Measurements from ENCODE around the gene ZNRF3.
A peak's percentile ranks its signal among the peaks of the same experiment; 100 is the strongest.
"Not testable (repeated sequence)": the region's sequence is repeated elsewhere in the genome, so short reads cannot be mapped to it uniquely, and the experiment has no call there.

The ZNRF3 gene

DNA sequence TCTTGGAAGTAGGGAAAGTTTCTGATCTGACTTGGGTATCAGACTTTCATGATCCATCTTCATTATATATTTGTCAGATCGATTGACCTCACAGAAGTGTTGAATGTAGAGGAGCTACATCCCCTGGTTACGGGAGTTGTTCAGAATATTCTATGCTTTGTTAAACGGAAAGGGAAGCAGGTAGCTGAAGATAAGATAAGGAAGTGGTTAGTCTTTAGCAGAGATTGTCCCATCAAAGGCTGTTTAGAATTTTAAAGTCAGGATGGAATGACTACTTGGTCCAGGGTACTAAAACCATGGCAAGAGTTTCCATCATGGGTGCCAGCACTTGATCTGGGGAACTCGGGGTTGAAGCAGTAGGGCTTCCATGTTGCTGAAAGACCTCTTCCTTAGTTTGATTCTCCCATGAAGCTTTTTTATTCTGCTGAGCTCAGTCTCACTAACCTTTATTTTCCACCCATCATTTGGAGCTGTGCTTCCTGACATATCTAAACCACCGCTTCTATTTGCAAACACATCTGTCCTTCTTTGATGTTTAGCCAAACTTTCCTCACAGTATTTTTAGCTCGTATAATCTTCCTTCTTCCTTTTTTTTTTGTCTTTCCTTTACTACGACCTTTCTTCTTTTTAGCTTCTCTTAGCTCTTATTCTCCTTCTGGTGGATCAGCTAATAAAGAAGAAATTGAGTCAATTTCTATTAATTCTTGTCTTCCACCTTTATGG lies 182.3 kb downstream of the ZNRF3 start:
- no peak for DNase-seq (ENCODE audit: low read depth in 3 of 3)

GRCh38 chr22:29069463-29069862 lies 186.1 kb downstream of the ZNRF3 start:
- no peak for DNase-seq (ENCODE audit: low read depth in 3 of 3)

DNA sequence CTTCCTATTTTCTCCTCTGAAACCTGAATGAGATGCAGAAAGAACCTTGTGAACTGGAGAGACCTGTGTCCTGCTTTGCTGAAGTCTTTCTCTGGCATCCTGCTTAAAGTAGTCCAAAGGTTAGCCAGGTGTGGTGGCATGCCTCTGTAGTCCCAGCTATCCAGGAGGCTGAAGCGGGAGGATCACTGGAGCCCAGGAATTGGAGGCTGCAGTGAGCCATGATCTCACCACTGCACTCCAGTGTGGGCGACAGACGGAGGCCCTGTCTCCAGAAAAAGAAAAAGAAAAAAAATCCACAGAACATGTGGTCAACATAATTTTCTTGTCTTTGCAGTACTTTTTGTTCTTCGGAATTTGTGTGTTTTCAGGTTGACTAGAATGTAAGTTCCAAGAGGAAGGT lies 187.1 kb downstream of the ZNRF3 start:
- no peak for DNase-seq (ENCODE audit: low read depth in 3 of 3)

DNA sequence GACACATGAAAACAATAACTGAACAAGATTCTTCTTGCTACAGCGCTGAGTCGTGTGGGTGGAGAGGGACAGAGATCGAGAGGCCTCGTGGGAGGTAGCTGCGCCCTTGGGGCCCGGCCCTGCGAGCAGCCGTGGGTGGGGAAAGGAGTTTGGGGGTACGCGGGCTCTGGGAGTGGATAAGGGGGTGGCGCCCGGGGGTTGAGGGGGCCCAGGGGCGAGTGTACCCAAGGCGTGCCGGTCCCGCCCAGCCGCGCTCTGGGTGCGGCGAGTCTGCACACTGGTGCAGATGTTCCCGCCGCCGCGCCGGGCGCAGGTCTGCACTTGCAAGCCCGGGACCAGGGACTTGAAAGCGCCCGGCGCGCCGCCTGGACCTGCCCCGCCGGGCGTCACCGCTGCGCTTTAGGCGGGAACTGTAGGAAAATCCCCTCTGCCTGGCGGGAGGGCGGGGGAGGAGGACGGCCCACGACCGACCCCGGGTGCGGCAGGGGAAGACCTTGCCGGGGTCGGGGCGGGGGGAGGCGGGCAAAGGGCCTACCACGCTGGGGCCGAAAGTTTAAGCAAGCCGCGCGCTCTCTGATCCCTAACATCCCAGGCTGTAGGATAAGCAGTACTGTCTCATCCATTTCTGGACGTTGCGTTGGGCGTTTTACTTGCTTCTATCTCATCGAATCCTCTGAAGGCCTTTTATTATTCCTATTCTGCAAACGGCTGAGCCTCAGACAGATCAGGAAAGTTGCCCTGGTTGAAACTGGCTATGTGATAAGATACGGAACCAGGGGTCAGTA lies 188.1 kb downstream of the ZNRF3 start:
- DNase-seq (ENCODE audit: low read depth in 3 of 3), result no peak

GRCh38 chr22:29072193-29072978 lies 189.0 kb downstream of the ZNRF3 start:
- peak; percentile 68 to 90 (median 69) for DNase-seq (ENCODE audit: low read depth in 3 of 3)

DNA sequence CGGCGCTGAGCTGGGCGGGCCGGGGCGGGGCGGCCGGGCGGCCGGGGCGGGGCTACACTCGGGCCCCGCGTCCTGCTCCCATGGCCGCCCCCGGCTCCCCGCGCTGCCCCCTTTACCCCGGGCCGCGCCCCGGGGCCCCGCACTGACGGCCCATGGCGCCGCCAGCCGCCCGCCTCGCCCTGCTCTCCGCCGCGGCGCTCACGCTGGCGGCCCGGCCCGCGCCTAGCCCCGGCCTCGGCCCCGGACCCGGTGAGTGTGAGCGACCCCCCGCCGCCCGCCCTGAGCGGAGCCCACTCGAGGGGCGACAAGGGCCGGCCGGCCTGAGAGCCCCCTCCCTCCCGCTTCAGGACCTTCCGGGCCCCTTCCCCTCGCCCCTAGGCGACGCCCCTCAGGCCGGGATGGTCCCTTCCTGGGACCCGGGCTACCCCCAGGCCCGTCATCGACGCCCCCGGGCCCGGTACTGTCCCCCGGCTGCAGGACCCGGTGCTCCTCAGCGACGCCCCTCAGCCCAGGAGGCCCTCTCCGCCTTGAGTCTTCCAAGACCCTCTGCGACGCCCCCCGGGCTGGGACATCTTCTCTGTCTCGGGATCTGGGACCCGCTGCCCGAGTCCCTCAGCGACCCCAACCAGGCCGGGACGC lies 189.7 kb downstream of the ZNRF3 start, which contains the start of gene KREMEN1:
TSS of gene KREMEN1 (plus strand) at position 57 of the 639 bp plus-strand sequence. CDS start at position 153, 96 bp downstream.
- no peak for DNase-seq (ENCODE audit: low read depth in 3 of 3)

DNA sequence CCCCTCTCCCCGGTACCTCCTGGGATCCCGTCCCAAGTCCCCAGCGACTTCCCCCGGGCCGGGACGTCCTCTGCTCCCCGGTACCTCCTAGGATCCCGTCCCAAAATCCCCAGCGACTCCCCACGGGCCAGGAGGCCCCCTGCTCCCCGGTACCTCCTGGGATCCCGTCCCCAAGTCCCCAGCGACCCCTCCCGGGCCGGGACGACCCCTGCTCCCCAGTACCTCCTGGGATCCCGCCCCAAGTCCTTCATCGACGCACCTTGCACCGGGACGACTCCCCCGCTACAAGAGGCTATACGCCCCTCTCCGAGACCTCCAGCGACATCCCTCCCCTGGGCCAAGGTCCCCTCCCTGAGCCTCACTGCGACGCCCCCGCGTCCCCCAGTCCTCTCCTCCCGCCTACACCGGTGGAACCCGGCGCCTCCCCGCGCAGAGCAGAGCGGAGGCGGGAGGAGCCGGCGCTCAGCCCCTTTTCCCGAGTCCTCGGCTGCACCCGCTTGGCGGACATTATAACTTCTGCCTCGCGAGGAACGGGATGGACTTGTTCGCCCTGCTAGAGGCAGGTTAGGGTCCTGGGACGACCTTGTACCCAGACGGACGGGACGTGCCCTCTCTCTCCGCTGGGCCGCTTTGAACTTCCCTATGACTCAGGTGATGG lies 190.4 kb downstream of the ZNRF3 start:
- no peak for DNase-seq (ENCODE audit: low read depth in 3 of 3)

DNA sequence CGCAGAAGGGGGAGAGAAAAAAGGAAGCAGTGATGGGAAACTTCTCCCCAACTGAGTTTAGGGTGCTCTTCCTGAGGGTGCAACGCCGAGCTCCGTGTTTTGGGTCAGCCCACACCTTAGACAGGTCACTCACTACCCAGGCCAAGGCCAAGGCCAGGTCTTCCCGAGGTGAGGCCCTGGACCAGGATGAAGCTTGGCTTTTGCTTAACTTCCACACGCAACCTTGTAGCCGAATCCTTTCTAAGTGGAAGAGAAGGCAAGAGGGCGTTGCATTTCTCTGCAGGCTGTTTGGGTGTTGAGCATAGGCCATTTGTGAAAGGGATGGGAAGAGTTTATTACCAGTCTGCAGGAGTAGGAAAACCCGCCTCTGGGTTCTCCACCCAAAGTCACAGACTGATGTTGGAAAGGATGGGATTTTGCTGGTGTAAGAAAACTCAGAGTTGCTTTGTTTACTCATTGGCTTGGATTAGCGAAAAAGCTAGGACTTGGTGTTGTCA lies 191.0 kb downstream of the ZNRF3 start:
- DNase-seq (ENCODE audit: low read depth in 3 of 3), result no peak

GRCh38 chr22:29078036-29078868 lies 194.9 kb downstream of the ZNRF3 start:
- DNase-seq (ENCODE audit: low read depth in 3 of 3), result no peak

DNA sequence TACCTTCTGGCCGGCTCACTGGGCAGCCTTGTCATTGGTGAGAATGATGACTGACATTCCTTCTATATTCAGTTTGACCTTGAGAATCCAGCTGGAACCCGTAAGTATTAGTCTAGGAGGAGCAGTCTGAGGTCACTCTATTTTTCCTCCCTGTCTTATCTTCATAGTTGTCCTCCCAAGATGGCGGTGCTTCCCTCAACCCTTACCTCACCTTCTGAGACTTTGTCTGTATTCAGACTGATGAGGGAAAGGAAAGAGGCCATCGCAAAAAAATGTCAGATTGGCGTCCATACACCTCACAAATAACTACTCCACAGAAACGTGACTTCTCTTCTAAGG lies 195.5 kb downstream of the ZNRF3 start:
- no peak for DNase-seq (ENCODE audit: low read depth in 3 of 3)

GRCh38 chr22:29079218-29079901 lies 196.0 kb downstream of the ZNRF3 start:
- DNase-seq (ENCODE audit: low read depth in 3 of 3), result no peak

DNA sequence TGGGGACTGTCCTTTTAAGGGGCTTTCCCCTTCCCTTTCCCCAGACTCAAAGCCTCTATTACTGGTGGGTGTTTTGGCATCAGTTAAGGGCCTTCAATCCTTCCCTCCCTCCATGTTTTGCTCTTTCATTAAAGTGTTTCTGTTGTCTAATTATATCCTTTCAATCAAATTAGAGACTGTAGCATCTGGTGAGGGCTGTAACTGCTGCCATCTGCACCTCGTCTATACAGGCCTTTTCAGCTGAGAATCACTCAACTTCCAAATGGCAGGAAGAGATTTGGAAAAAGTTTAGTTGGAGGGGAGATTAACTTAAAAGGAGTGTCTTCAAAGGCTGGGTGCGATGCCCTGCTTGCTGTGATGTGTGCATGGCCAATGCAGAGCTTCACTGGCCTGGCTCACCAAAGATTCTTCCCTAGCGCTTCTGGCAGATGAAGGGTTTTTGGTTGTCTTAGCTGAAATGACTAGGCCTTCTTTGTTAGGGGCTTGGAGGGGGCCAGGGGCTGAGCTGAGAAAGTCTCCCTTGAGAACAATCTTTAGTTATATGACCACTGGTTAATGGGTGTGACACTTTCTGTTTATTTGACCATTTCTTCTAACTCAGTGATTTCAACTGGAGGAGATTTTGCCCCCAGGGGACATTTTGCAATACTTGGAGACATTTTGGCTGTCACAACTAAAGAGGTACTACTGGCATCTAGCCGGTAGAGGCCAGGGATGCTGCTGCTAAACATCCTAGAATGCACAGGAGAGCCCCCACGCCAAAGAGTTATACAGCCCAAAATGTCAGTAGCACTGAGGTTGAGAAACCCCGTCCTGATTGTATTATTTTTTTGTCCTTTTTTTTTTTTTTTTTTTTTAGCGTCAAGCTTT lies 197.0 kb downstream of the ZNRF3 start:
- no peak for DNase-seq (ENCODE audit: low read depth in 3 of 3)

DNA sequence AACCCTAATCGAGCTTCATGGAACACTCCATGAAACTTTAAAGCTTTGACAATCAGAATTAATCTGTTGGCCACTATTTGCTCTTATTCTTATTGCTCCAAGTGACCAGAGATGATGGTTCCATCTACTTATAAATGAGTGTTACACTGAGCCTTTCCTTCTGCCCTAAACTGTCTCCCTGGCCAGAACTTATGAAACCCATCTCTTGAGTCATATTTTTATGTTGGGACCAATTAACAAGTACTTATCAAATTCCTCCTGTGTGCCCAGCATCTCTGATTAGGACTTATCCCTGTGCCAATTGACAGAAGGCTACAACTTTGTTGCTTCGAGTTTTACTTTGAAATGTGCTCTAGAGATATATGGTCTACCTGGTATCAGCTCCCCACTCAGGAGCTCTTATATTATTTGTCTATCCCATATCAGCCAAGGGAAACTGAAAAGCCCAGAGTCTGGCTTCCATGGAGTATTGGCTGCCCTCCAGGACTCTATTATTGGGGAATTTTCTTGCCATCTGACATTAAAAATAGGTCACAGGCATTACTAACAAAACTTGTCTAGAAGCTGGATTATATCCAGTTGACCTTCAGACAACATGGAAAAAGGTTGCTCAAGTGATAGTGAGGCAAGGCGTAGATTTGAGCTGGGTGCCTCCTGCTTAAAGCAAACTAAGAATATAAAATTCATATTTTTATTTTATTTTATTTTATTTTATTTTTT lies 198.3 kb downstream of the ZNRF3 start:
- no peak for DNase-seq (ENCODE audit: low read depth in 3 of 3)

DNA sequence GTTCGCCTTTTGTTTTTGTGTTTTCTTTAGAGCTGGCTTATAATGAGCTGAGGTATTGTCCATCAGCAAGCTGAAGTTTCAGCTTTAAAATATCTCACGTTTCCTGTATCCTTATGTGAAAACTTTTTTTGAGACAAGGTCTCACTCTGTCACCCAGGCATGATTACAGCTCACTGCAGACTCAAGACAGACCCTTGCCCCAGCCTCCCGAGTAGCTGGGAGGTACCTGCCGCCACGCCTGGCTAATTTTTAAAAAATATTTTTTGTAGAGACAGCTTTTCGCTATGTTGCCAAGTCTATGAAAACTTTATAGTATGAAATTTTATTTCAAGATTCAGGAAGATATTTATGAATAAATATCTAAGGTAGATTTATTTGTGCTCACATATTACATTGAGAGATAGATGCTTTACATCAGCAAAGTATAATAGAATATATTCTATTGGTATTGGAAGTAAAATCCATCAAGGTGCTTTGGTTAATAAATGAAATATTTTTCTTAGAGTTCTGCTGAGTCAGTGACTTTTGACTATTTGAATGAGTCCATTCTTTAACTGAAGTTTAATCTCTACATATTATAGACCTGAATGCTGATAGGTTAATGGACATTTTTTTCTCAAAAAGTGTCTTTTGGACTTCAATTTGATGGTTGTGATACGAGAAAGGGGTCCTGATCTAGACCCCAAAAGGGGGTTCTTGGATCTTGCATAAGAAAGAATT lies 199.6 kb downstream of the ZNRF3 start:
- no peak for DNase-seq (ENCODE audit: low read depth in 3 of 3)

GRCh38 chr22:29083576-29083932 lies 200.2 kb downstream of the ZNRF3 start:
- not testable (repeated sequence) for DNase-seq (ENCODE audit: low read depth in 3 of 3)

DNA sequence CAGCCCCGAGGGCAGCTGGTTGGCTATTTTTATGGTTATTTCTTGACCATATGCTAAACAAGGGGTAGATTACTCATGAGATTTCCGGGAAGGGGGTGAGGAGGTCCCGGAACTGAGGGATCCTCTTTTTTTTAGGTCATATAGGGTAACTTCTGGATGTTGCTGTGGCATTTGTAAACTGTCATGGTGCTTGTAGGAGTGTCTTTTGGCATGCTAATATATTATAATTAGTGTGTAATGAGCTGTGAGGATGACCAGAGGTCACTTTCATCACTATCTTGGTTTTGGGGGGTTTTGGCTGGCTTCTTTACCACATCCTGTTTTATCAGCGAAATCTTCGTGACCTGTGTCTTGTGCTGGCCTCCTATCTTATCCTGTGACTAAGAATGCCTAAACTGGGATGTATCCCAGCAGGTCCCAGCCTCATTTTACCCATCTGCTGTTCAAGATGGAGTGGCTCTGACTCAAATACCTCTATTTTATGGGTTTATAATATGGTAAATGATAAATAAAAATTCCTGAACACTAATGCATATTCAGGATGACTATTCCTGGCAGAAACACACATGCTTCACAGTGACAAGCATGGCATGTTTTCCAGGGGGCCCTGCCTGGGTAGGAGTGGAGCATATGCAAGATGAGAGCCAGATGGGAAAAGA lies 200.7 kb downstream of the ZNRF3 start:
- DNase-seq (ENCODE audit: low read depth in 3 of 3), result no peak

- no peak for DNase-seq (ENCODE audit: low read depth in 3 of 3)
Observed at GRCh38 chr22:29087012-29087411, 203.6 kb downstream of the ZNRF3 start.

All from stimulated activated CD4-positive, alpha-beta T cell treated with anti-CD3 and anti-CD28 coated beads, TNF-alpha, amount 100 ng/mL, for 48 hours (primary cell).